Activated CD4-positive, CD25-positive, alpha-beta regulatory T cell treated with anti-CD3 and anti-CD28 coated beads, Interleukin-2, amount 50 U/mL, for 16 hours (primary cell): Measurements from ENCODE around the gene CXXC5.

Experiments used
- DNase-seq: peaks from one replicate; pipeline ENCODE4 v3.0.0-alpha.2; 2020; ENCODE audit warnings: low read depth, low spot score

CXXC5 gene

DNA sequence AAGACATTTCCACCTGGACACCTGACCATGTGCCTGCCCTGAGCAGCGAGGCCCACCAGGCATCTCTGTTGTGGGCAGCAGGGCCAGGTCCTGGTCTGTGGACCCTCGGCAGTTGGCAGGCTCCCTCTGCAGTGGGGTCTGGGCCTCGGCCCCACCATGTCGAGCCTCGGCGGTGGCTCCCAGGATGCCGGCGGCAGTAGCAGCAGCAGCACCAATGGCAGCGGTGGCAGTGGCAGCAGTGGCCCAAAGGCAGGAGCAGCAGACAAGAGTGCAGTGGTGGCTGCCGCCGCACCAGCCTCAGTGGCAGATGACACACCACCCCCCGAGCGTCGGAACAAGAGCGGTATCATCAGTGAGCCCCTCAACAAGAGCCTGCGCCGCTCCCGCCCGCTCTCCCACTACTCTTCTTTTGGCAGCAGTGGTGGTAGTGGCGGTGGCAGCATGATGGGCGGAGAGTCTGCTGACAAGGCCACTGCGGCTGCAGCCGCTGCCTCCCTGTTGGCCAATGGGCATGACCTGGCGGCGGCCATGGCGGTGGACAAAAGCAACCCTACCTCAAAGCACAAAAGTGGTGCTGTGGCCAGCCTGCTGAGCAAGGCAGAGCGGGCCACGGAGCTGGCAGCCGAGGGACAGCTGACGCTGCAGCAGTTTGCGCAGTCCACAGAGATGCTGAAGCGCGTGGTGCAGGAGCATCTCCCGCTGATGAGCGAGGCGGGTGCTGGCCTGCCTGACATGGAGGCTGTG, 32.4 kb downstream of the CXXC5 start:
- DNase-seq = no peak

DNA sequence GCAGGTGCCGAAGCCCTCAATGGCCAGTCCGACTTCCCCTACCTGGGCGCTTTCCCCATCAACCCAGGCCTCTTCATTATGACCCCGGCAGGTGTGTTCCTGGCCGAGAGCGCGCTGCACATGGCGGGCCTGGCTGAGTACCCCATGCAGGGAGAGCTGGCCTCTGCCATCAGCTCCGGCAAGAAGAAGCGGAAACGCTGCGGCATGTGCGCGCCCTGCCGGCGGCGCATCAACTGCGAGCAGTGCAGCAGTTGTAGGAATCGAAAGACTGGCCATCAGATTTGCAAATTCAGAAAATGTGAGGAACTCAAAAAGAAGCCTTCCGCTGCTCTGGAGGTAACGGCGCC, 32.9 kb downstream of the CXXC5 start:
- no peak for DNase-seq

DNA sequence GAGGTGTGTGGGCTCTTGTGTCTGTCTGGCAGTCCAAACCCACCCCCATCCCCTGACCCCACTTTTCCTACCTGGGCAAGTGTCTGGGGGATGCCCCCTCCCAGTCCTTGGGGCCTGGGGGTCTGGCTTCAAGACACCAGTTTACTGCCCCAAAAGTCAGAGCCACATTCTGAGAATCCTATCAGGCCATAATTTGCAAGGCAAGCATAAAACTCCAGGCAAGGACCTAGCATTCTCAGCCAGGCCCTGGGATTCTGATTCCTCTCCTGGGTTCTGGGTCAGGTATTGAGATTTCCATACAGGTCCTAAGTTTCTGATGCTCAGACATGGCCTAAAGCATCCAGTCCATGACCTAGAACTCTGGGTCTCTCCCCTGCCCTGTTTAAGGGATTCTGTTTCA, 33.3 kb downstream of the CXXC5 start:
- DNase-seq = no peak

DNA sequence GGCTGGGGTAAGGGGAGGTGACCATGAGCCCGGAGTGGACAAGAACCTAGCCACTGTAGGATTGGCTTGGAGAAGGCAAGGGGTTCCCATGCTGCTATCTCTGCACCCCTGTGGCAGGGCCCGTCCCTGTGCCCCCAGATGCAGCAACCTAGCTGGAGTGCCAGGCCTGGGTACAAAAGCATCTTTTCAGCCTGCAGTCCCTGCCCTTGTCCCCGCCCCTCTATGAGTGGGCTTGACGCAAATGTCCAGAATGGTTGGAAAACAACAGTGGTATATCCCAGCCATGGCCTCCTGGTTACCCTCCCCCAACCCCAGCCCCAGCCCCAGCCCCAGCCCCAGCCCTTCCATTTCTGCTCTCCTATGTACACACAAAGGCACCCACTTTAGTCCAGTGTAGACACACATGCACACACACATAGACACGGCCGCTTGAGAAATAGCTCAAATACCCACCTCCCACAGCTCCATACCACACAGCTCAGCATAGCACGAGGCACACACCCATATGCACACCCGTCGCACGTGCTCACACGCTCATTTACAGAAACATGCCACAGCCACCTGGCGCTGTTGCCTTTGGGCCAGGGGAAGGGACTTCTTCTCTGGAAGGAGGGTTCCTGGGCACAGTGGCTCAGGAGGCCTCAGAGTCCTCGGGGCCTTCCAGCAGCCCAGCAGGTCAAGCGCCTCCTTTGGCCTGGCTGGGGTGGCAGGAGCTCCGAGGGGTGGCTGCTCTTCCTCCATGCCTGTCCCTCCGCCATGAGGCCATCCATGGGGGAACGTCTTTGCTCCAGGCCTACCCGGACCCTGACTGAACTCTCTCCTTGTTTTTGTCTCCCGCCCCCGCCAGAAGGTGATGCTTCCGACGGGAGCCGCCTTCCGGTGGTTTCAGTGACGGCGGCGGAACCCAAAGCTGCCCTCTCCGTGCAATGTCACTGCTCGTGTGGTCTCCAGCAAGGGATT, 34.1 kb downstream of the CXXC5 start:
- no peak for DNase-seq

DNA sequence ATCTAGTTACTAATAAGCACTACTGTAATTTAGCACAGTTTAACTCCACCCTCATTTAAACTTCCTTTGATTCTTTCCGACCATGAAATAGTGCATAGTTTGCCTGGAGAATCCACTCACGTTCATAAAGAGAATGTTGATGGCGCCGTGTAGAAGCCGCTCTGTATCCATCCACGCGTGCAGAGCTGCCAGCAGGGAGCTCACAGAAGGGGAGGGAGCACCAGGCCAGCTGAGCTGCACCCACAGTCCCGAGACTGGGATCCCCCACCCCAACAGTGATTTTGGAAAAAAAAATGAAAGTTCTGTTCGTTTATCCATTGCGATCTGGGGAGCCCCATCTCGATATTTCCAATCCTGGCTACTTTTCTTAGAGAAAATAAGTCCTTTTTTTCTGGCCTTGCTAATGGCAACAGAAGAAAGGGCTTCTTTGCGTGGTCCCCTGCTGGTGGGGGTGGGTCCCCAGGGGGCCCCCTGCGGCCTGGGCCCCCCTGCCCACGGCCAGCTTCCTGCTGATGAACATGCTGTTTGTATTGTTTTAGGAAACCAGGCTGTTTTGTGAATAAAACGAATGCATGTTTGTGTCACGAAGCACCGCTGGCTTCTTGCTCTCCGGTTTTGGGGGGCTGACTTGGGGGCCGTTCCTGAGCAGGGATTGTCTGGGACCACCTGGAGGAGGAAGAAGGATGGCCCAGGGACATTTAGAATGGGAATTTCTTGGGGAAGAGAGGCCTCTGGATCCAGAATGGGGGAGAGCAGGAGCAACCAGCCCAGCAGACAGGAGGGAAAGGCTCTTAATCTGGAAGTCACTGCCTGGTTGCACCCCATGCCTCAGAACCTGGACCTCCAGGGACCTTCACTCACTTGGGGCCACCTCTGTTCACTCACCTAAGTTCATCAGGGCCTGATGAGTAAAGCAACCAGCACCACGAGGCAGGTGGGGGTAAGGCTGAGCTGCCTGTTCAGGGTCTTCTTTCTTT, 35.4 kb downstream of the CXXC5 start:
- no peak for DNase-seq

DNA sequence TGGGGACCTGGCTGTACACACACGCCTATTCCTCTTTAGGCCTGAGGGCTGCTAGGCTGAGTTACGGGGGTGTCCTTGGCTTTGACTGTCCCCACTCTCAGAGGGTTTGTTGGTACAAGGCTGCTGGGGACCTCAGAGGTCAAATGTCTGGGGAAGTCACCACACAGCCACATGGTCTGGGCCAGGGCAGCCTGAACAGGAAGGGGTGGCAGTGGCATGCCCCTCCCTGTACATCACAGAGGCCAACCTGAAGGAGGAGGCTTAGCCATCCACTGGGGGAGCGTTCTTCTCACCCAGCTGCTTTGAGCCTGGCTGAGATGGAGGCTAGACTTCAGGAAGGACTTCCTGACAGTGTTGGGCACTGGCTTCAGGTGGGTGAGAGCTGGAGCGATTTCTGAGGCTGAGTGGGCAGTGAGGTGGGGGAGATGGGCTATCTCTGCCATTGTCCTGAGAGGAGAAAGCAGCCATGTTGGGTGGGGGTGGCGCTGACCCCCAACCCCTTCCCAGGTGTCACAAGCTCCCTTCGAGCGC, 36.3 kb downstream of the CXXC5 start:
- DNase-seq = no peak

DNA sequence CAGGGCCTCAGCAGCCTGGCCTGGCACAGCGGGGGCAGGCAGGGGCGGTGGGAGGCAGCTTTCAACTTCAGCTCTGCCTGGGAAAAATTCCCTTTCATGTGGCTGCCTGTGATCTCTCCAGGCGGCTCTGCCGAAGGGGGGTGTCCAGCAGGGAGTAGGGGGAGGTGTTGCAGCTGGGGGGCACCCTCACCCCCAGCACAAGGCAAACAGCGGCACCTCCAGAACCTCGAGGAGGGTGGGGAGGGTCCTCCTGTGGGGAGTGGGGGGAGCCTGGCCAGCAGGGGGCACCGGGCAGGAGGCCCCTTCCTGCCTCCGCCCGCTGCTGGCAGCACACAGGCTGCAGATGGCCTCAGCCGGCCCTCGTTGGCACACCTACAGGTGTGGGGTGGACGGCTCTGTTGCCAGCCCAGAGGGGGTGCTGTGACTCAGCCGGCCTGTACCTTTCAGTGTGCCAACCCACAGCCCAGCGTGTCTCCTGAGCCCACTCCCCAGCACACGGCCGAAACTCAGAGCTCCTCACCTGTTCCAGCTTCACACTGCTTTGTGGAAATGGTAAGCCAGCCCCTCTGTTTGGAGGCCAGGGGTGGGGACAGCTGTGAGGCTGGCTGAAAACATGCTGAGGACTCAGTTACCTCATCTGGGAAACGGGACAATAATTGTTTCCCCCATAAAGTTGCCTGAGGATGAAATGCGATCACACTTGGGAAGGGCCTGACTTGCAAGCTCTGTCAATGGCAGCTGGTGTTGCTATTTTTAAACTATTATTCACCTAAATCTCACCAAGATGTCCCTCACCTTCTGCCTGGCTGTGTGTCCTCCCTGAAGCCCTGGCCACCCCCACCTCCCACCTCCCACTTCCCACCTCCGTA, 37.0 kb downstream of the CXXC5 start:
- no peak for DNase-seq

DNA sequence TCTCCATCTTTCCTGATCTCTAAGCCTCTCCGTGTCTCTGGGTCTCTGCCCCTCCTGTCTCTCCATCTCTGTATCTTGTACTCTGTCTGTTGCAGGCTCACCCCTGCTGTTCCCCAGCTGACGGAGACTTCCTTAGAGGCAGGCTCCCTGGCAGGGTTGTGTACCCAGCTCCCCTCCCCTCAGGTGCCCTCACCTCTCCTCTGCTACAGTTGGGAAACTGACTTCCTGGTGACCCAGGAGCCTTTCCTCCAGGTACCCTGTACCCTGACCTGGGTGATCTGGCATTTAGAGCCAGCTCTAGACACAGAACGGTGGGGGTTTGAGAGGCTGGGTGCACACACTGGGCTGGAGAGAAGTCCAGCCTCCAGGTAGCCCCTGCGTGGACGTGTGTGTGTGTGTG, 37.7 kb downstream of the CXXC5 start:
- DNase-seq = no peak

DNA sequence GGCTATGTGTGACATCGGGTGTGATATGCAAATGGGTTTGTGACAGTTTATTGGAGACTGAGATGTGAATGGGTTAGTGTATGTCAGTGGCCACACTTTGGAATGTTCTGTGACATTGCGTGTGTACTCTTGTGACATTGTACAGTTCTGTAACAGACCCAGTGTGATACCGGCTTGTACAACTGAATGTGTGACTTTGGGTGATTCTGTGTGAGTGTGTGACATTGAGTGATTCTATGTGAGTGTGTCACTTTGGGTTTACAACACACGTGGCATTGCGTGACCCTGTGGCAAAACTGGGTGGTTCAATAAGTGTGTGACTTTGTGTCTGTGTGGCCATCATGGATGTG, 38.2 kb downstream of the CXXC5 start:
- DNase-seq = no peak

DNA sequence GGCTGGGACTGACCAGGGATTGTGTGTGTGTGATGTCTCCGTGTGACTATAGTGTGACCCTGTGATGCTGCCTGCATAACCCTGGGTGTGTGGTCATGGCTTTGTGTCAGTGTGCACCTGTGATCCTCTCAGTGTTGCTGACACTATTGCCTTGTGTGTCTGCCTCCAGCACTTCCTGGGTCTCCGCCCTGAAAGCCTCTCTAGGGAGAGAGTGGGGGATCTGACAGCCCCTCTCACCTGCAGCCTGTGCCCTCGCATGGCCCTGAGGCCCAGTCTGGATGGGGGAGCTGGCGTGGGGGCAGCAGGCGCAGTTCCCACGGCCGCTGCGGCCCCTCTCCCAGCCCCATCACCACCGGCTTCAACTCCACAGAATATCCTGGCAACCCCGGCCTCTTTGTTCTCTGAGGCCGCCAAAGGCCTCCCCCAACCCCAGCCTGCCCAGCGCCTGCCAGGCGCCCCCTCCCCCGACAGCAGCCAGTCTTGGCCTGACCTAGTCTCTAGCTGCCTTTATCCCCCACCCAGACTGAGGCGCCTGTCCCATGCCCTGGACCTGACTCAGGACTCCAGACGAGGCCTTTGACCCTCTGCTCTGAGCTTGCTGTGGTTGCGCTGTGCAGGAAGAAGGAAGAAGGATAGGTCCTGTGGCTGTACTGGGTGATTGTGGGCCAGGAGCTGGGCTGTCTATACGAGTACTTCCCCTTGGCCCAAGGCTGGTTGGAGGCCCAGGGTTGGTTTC, 38.7 kb downstream of the CXXC5 start:
- DNase-seq = no peak

DNA sequence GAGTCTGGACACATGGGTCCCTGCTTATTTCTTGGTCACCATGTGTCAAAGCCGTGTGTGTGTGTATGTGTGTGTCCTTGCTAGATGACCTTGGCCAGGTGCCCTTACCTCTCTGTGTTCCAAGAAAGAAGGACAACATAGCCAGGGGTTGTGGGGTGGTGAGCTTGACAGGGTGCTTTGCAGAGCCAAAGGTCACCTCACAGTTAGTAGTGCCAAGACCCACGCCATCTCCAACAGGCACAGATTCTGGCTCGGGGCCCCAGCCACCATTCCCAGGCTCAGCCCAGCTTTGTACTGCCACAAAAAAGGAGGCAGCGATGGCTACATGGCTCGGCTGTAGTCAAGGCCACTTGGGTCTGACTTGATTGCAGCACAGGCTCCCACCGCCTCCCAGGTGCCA, 39.5 kb downstream of the CXXC5 start:
- DNase-seq = no peak

DNA sequence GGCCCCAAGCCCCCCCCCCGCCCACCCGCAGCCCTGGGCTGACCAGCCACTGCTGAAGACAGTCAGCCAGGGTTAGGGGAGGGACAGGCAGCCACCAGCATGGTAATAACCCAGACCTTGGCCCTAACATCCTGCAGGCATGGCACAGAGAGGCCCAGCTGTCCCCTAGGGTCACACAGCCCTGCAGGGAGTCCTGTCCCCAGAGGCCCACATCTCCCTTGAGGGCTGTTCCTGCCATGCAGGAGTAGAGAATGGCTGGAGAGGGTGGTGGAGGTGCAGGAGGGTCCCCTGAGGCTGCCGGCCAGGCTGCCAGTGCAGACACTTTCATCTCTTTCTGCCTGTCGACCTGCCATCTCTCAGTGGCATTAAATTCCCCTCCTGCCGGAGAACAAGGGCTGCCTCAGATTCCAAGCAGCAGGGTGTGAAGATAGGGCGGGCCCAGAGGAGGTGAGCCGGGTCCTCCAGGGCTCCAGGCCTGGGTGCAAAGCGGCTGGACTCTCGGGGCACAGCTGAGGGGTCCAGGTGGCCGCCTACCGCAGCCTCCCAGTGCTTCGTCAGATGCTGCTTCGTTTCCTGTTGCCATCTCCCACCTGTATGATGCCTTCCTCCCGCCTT, 40.0 kb downstream of the CXXC5 start:
- no peak for DNase-seq

DNA sequence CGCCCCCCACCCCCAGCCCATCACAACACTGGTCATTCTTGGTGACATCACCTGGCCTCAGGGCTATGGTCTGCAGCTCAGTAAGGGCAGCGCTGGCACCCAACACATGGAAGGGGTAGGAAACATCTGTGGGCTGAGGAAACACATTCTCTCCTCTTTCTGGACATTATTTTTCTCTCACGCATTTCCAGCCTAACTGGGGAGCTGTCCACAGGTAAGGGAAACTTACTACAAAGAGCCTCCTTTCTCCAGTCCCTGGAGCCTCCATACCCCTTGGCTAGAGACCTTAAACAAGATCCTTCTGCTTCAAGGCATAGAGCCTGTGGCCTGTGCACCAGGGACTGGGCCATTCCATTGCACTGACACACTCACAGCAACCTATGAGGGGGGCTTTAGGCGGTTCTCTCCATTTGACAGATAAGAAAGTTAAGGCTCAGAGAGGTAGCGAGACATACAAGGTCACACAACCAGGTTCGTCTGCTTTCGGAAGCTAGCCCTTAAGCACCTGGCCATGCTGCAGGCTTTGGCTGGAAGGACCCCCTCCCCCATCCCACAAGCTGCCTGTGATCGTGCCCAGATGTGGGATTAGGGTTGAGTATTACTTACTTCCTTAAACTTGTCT, 40.7 kb downstream of the CXXC5 start:
- no peak for DNase-seq

DNA sequence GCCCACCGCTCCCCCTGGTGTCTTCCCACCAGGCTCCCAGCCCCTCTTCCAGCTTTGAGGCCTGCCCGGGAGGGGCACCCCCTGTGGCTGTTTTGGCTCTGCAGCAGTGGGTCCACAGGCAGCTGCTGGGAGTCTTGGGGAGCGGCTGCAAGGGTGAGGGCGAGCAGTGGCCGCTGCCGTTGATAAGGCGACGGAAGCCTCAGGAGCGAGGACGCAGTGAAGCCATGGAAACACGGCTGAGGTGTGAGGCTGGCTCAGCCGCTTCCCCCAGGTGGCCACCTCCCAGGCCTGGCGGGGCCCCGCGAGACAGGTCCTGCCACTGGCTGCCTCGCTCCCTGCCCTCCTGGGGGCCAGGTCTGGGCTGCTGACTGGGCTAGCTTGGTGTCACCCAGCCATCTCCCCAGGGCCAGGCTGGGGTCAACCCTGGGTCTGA, 41.5 kb downstream of the CXXC5 start:
- DNase-seq = no peak

DNA sequence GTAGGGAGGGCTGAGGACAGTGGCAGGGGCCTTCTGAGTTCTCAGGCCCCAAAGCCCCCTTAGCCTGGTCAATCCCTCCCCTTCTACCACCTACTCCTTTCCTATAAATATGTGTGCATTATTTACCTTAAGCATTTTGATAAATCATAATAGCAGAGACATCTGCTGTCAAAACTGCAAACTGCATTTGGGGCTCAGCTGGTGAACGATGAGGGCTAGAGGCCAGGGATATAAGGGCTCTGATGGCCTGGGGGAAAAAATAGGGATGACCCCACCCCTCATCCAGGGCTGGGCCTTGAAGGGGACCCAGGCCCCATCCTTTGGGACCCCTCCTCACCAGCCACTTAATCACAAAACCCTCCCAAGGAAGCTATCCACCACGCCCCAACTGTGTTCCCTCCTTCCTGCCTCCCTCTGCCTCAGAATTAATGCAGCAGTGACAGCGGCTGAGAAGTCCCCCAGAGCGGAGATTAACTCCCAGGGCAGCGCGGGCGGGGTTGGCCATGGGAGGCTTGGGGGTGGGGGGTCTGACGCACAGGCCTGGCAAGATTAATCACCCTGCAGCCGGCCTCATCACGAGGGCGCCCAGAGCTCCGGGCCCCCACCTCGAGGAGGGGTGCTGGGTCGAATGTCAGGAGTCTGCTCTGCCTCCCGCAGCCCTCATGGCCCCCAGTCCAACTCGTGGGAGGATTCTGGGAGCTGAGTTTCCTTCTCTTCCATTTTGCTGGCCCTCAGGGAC, 42.1 kb downstream of the CXXC5 start:
- DNase-seq = no peak

DNA sequence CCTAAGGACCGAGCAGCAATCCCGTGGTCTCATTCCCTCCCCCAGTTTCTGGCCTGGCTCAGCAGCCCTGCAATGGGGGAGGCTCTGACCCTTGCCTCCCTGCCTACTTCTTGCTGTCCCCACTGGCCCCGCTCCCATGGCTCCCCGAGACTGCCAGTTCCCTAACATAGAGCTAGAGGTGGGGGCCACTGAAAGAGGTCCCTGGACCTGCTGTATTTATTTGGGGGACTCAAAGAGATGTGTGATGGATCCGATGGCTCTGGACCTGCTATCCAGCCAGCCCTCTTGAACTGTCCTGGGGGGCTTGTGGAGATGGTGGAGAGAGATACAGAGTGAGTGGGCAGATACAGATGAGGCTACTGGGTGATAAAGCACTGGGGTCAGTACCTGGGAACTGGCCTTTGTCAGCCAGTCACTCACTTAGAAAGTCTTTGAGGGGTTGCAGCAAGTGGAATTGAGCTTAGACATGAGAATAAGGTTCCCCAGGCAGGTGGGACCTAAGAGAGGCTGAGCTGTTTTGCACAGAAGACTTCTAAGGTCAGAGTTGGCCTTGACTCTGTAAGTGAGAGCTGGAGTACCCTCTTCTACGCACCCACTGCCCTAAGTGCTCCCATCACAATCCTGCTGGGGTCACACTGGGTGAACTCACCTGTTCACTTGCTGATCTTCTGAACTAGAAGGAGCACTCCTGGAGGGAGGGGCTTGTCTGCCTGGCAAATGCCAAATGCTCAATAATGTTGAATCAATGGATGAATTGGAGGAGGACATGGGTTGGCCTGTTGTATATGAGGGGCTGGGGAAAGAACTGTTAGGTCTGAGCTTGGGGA, 42.9 kb downstream of the CXXC5 start:
- DNase-seq = no peak

DNA sequence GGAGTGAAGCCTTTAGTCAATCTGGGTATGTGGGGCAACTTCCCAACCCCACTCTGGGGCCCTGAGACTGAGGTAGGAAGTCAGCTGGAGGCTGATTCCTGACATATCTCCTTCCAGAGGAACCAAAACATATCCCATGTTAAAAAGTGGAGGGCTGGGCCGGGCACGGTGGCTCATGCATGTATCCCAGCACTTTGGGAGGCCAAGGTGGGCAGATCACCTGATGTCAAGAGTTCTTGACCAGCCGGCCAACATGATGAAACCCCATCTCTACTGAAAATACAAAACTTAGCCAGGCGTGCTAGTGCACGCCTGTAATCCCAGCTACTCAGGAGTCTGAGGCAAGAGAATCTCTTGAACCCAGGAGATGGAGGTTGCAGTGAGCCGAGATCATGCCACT, 44.0 kb downstream of the CXXC5 start:
- no peak for DNase-seq
